ENCODE results near the gene SLC17A3. TPM values are rescaled to one million over a fixed set of nuclear protein-coding genes. Genes with fewer than 3 reads are reported as not detected.

SLC17A3 gene
- total RNA-seq, 1 experiment from 2014 or later, result not detected

- Histone ChIP-seq H3K27me3 (ENCODE audit: control insufficient read depth, insufficient read depth, low read length) (no peaks in the 10 kb centered on the region; the same call in 1 of the 2 replicates), H3K9me3 (ENCODE audit: control insufficient read depth, insufficient read depth, low read depth, low read length) (no peaks in the 10 kb centered on the region), H3K4me1 (ENCODE audit: control insufficient read depth, insufficient read depth, low read length) (no peaks in the 10 kb centered on the region), H3K36me3 (ENCODE audit: control insufficient read depth, insufficient read depth, low read length) (no peaks in the 10 kb centered on the region), H3K4me3 (ENCODE audit: low read depth in 2 of 2, low read length in 2 of 2) (no peak overlapping the region), H3K27ac (ENCODE audit: low read length) (no peak overlapping the region)
- no TSS peak for BruUV-seq (replicated peaks)
- CTCF ChIA-PET, result no interaction called here
- ATAC-seq (no peak), DNase-seq (ENCODE audit: low read depth, low spot score) (no peak)
- in situ Hi-C loops (cut with HindIII; ENCODE audit: low pct_unique_long_range_greater_than_20kb, low sequenced_read_pairs) (no loop called here), intact Hi-C loops (cut with micrococcal nuclease; ENCODE audit: unreplicated experiment) (no loop called here)
- no peak for TF ChIP-seq REST (IDR thresholded peaks at IDR 0.05; ENCODE audit: insufficient read depth in 1 of 2, low read depth in 2 of 2, low read length in 1 of 2)
- no peak for TF ChIP-seq TCF7L2 (IDR thresholded peaks at IDR 0.05; ENCODE audit: low read depth, low read length)
- no peak for TF ChIP-seq SIN3A (IDR thresholded peaks at IDR 0.05; ENCODE audit: borderline replicate concordance, insufficient read depth, low read depth, low read length)
- no peak for TF ChIP-seq POLR2AphosphoS5 (IDR thresholded peaks at IDR 0.05; ENCODE audit: low read depth, low read length)
- TF ChIP-seq CTCF (IDR thresholded peaks at IDR 0.05), result no peak
- POLR2A ChIA-PET, result no interaction called here
These were observed 47.6 kb upstream of the SLC17A3 start for GRCh38 chr6:25921525-25922203.

- intact Hi-C loops (cut with micrococcal nuclease; ENCODE audit: unreplicated experiment) (no loop called here), in situ Hi-C loops (cut with HindIII; ENCODE audit: low pct_unique_long_range_greater_than_20kb, low sequenced_read_pairs) (no loop called here)
- no peak for DNase-seq (ENCODE audit: low read depth, low spot score)
- H3K9me3 ChIP-seq (ENCODE audit: control insufficient read depth, insufficient read depth, low read depth, low read length), result no peaks in the 10 kb centered on the region
- no peaks in the 10 kb centered on the region for H3K36me3 ChIP-seq (ENCODE audit: control insufficient read depth, insufficient read depth, low read length)
- H3K27ac ChIP-seq (ENCODE audit: low read length), result no peak overlapping the region
- CTCF ChIA-PET, result no interaction called here
- BruUV-seq (replicated peaks), result no TSS peak
- no peak overlapping the region for H3K4me3 ChIP-seq (ENCODE audit: low read depth in 2 of 2, low read length in 2 of 2)
- H3K27me3 ChIP-seq (ENCODE audit: control insufficient read depth, insufficient read depth, low read length), result no peaks in the 10 kb centered on the region; the same call in 1 of the 2 replicates
- H3K4me1 ChIP-seq (ENCODE audit: control insufficient read depth, insufficient read depth, low read length), result no peaks in the 10 kb centered on the region
- POLR2A ChIA-PET, result no interaction called here
- ATAC-seq, result no peak
- TF ChIP-seq TCF7L2 (IDR thresholded peaks at IDR 0.05; ENCODE audit: low read depth, low read length), result no peak
- no peak for TF ChIP-seq POLR2AphosphoS5 (IDR thresholded peaks at IDR 0.05; ENCODE audit: low read depth, low read length)
- TF ChIP-seq CTCF (IDR thresholded peaks at IDR 0.05), result no peak
- TF ChIP-seq SIN3A (IDR thresholded peaks at IDR 0.05; ENCODE audit: borderline replicate concordance, insufficient read depth, low read depth, low read length), result no peak
- TF ChIP-seq REST (IDR thresholded peaks at IDR 0.05; ENCODE audit: insufficient read depth in 1 of 2, low read depth in 2 of 2, low read length in 1 of 2), result no peak
These were observed 45.6 kb upstream of the SLC17A3 start for GRCh38 chr6:25919657-25920056.
